HepG2 (cell line): Measurements from ENCODE around the gene SMLR1. TPM values are rescaled to one million over a fixed set of nuclear protein-coding genes. Genes with fewer than 3 reads are reported as not detected.
A peak's percentile ranks its signal among the peaks of the same experiment; 100 is the strongest.

Experiments
- BRD4 ChIP-seq: sonication (generic); formaldehyde crosslinking; IDR thresholded peaks from 2 replicates; pipeline ENCODE4 v1.4.0; 2020; ENCODE audit warnings: missing genetic modification reagents
- ELF1 ChIP-seq: sonication (generic); formaldehyde crosslinking; IDR thresholded peaks from 2 replicates; pipeline ENCODE4 v1.4.0; 2020; ENCODE audit warnings: missing genetic modification reagents
- EZH2 ChIP-seq: conservative IDR thresholded peaks from 2 replicates; pipeline ENCODE4 v1.6.1; 2012; ENCODE audit warnings: mild to moderate bottlenecking, low read depth, low read length, moderate library complexity
- GATAD2A ChIP-seq: IDR thresholded peaks from 2 replicates; pipeline ENCODE4 v1.6.1; 2016
- KDM1A ChIP-seq: IDR thresholded peaks from 2 replicates; pipeline ENCODE4 v1.6.1; 2016; ENCODE audit warnings: missing compliant biosample characterization
- MATR3 ChIP-seq: sonication (generic); formaldehyde crosslinking; IDR thresholded peaks from 2 replicates; pipeline ENCODE4 v1.4.0; 2020; ENCODE audit warnings: missing genetic modification reagents
- MIER2 ChIP-seq: IDR thresholded peaks from 2 replicates; pipeline ENCODE4 v1.6.1; 2016; ENCODE audit warnings: missing biosample characterization, missing genetic modification reagents
- SRSF4 ChIP-seq: fragments of 200-400 bp; formaldehyde crosslinking; IDR thresholded peaks from one replicate; pipeline ENCODE4 v1.6.1; 2018; ENCODE audit warnings: mild to moderate bottlenecking, low read depth, low read length, moderate library complexity; ENCODE audit not compliant: poor library complexity, severe bottlenecking
- TARDBP ChIP-seq: sonication (generic); formaldehyde crosslinking; IDR thresholded peaks from 2 replicates; pipeline ENCODE4 v1.8.0; 2022; ENCODE audit warnings: mild to moderate bottlenecking, missing genetic modification reagents
- XBP1 ChIP-seq: sonication (generic); formaldehyde crosslinking; IDR thresholded peaks from 2 replicates; pipeline ENCODE4 v1.5.0; 2020; ENCODE audit warnings: missing genetic modification reagents
- ZNF264 ChIP-seq: sonication (generic); formaldehyde crosslinking; IDR thresholded peaks from 2 replicates; pipeline ENCODE4 v1.4.0; 2020; ENCODE audit warnings: missing genetic modification reagents
- ZNF432 ChIP-seq: sonication (generic); formaldehyde crosslinking; IDR thresholded peaks from 2 replicates; pipeline ENCODE4 v1.5.0; 2020; ENCODE audit warnings: missing genetic modification reagents, mild to moderate bottlenecking, borderline replicate concordance
- ZNF501 ChIP-seq: sonication (generic); formaldehyde crosslinking; IDR thresholded peaks from 2 replicates; pipeline ENCODE4 v1.5.1; 2020; ENCODE audit warnings: mild to moderate bottlenecking, moderate library complexity, missing genetic modification reagents
- ZNF75D ChIP-seq: sonication (generic); formaldehyde crosslinking; IDR thresholded peaks from 2 replicates; pipeline ENCODE4 v1.8.1; 2023; ENCODE audit warnings: missing genetic modification reagents, mild to moderate bottlenecking, borderline replicate concordance
- polyA plus RNA-seq, 8 experiments: library from polyadenylated mRNA; depleted of rRNA in 3 of 8; stranded (reverse) in 7 of 8; unstranded in 1 of 8; fragments of >200 nt; fragmentation: Illumina TruSeq in 4 of 8; extraction: Trizol in 4 of 8; gene quantifications; 2 replicates each; pipeline versions ENCODE4 v1.2.1 to v1.2.3, GENCODE V29; 2011 to 2016; ENCODE audit warnings: low read depth in 4 of 8, missing spikeins in 1 of 8, mixed read lengths in 1 of 8; ENCODE audit not compliant: insufficient read depth in 1 of 8
- total RNA-seq, 5 experiments: library from RNA; depleted of rRNA; stranded (reverse); fragments of >200 nt; fragmentation: Illumina TruSeq; extraction: Trizol; gene quantifications; 2 replicates each; pipeline ENCODE4 v1.2.3, GENCODE V29; 2016; ENCODE audit warnings: low read depth in 1 of 5
- TF ChIP-seq, protein P1 (sequence below): sonication (generic); formaldehyde crosslinking; IDR thresholded peaks from 2 replicates; pipeline ENCODE4 v1.9.0; 2022; ENCODE audit warnings: low read depth, missing genetic modification reagents
- TF ChIP-seq, protein P2 (sequence below): sonication (generic); formaldehyde crosslinking; IDR thresholded peaks from 2 replicates; pipeline ENCODE4 v1.8.0; 2022; ENCODE audit warnings: missing genetic modification reagents, low read depth, mild to moderate bottlenecking, borderline replicate concordance
- TF ChIP-seq, protein P3 (sequence below): sonication (generic); formaldehyde crosslinking; conservative IDR thresholded peaks from 2 replicates; pipeline ENCODE4 v1.4.0; 2020; ENCODE audit warnings: missing genetic modification reagents
- TF ChIP-seq, protein P4 (sequence below): sonication (generic); formaldehyde crosslinking; IDR thresholded peaks from 2 replicates; pipeline ENCODE4 v1.4.0; 2020; ENCODE audit warnings: missing genetic modification reagents
- TF ChIP-seq, protein P5 (sequence below): fragments of 450-650 bp; IDR thresholded peaks from 2 replicates; pipeline ENCODE4 v1.6.1; 2016
- TF ChIP-seq, protein P6 (sequence below): sonication (generic); formaldehyde crosslinking; IDR thresholded peaks from 2 replicates; pipeline ENCODE4 v1.4.0; 2020; ENCODE audit warnings: low read depth, mild to moderate bottlenecking, missing genetic modification reagents
- TF ChIP-seq, protein P7 (sequence below): sonication (generic); formaldehyde crosslinking; IDR thresholded peaks from 2 replicates; pipeline ENCODE4 v1.8.1; 2023; ENCODE audit warnings: mild to moderate bottlenecking, inconsistent platforms, moderate library complexity, missing genetic modification reagents, borderline replicate concordance

The SMLR1 gene
- total and polyA plus RNA-seq, 2 of the 13 experiments (the other 11 are each of a cell fraction or from before 2014, with no cell fraction given): 41.8 to 104 TPM

DNA sequence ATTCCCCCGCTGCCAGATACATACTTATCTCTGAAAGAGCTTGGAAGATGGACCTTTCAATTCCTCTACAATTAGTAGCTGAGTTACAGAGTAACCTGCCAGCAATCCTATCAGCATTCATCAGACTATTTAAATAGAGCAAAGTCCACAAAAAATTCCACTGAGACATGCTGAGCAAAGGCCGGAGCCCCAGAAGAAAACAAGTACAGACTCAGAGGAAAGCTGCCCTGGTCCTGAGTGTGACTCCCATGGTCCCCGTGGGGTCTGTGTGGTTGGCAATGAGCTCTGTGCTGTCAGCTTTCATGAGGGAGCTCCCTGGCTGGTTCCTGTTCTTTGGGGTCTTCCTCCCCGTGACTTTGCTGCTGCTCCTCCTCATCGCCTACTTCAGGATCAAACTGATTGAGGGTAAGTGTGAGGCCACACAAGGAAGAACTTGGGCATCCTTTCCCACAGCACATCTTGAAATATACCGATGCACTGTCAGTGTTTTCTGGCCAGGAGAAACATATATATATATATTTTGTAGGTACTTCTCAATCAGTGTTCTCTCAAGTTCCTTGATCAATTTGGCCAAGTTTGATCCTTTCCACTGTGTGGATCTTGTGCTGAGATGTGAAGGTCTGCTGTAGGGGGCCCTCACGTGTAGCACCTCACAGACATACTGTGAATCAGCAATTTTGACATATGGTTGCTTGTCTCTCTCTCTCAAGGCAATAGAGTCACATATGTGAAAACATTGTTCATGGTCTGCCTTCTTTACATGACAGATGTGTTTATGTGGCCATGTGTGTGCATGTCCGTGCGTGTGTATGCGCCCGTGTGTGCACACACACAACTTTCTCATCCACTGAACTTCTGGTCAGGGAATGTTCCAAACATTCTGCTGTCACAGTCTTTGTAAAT lies at the start of gene SMLR1 (continued):
- TF ChIP-seq, protein P1, sequence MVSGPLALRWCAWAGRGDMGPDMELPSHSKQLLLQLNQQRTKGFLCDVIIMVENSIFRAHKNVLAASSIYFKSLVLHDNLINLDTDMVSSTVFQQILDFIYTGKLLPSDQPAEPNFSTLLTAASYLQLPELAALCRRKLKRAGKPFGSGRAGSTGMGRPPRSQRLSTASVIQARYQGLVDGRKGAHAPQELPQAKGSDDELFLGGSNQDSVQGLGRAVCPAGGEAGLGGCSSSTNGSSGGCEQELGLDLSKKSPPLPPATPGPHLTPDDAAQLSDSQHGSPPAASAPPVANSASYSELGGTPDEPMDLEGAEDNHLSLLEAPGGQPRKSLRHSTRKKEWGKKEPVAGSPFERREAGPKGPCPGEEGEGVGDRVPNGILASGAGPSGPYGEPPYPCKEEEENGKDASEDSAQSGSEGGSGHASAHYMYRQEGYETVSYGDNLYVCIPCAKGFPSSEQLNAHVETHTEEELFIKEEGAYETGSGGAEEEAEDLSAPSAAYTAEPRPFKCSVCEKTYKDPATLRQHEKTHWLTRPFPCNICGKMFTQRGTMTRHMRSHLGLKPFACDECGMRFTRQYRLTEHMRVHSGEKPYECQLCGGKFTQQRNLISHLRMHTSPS (CRISPR knock-in tag): no peak
- TF ChIP-seq, protein P2, sequence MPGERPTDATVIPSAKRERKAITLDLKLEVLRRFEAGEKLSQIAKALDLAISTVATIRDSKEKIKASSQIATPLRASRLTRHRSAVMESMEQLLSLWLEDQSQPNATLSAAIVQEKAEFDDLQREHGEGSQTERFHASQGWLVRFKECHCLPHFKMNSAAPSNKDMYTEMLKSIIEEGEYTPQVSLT (CRISPR knock-in tag): no peak
- TF ChIP-seq KDM1A (CRISPR knock-in tag): no peak
- TF ChIP-seq TARDBP (CRISPR knock-in tag): peak; percentile 56
- TF ChIP-seq, protein P3, sequence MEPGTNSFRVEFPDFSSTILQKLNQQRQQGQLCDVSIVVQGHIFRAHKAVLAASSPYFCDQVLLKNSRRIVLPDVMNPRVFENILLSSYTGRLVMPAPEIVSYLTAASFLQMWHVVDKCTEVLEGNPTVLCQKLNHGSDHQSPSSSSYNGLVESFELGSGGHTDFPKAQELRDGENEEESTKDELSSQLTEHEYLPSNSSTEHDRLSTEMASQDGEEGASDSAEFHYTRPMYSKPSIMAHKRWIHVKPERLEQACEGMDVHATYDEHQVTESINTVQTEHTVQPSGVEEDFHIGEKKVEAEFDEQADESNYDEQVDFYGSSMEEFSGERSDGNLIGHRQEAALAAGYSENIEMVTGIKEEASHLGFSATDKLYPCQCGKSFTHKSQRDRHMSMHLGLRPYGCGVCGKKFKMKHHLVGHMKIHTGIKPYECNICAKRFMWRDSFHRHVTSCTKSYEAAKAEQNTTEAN (CRISPR knock-in tag): no peak
- TF ChIP-seq, protein P4, sequence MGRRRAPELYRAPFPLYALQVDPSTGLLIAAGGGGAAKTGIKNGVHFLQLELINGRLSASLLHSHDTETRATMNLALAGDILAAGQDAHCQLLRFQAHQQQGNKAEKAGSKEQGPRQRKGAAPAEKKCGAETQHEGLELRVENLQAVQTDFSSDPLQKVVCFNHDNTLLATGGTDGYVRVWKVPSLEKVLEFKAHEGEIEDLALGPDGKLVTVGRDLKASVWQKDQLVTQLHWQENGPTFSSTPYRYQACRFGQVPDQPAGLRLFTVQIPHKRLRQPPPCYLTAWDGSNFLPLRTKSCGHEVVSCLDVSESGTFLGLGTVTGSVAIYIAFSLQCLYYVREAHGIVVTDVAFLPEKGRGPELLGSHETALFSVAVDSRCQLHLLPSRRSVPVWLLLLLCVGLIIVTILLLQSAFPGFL: no peak
- TF ChIP-seq SRSF4: no peak
- no peak for TF ChIP-seq BRD4 (CRISPR knock-in tag)
- no peak for TF ChIP-seq ZNF432 (CRISPR knock-in tag)
- peak; percentile 94 for TF ChIP-seq GATAD2A (CRISPR knock-in tag)
- TF ChIP-seq, protein P5, sequence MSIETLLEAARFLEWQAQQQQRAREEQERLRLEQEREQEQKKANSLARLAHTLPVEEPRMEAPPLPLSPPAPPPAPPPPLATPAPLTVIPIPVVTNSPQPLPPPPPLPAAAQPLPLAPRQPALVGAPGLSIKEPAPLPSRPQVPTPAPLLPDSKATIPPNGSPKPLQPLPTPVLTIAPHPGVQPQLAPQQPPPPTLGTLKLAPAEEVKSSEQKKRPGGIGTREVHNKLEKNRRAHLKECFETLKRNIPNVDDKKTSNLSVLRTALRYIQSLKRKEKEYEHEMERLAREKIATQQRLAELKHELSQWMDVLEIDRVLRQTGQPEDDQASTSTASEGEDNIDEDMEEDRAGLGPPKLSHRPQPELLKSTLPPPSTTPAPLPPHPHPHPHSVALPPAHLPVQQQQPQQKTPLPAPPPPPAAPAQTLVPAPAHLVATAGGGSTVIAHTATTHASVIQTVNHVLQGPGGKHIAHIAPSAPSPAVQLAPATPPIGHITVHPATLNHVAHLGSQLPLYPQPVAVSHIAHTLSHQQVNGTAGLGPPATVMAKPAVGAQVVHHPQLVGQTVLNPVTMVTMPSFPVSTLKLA: no peak
- peak; percentile 85 for TF ChIP-seq ZNF501 (CRISPR knock-in tag)
- TF ChIP-seq XBP1 (CRISPR knock-in tag): no peak
- 0 out of 2 replicates have a peak, but pooled peaks have one; percentile 35 for TF ChIP-seq MIER2 (CRISPR knock-in tag)
- TF ChIP-seq, protein P6, sequence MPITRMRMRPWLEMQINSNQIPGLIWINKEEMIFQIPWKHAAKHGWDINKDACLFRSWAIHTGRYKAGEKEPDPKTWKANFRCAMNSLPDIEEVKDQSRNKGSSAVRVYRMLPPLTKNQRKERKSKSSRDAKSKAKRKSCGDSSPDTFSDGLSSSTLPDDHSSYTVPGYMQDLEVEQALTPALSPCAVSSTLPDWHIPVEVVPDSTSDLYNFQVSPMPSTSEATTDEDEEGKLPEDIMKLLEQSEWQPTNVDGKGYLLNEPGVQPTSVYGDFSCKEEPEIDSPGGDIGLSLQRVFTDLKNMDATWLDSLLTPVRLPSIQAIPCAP (CRISPR knock-in tag): 0 out of 2 replicates have a peak, but pooled peaks have one; percentile 37
- TF ChIP-seq, protein P7, sequence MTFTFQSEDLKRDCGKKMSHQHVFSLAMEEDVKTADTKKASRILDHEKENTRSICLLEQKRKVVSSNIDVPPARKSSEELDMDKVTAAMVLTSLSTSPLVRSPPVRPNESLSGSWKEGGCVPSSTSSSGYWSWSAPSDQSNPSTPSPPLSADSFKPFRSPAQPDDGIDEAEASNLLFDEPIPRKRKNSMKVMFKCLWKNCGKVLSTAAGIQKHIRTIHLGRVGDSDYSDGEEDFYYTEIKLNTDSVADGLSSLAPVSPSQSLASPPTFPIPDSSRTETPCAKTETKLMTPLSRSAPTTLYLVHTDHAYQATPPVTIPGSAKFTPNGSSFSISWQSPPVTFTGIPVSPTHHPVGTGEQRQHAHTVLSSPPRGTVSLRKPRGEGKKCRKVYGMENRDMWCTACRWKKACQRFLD: no peak; the same call in 1 of the 2 replicates
- TF ChIP-seq ELF1 (CRISPR knock-in tag): no peak
- no peak for TF ChIP-seq MATR3
- TF ChIP-seq ZNF264 (CRISPR knock-in tag): no peak
- TF ChIP-seq EZH2: no peak
- no peak for TF ChIP-seq ZNF75D
